HAP-1 (cell line): ENCODE measurements around the gene ATP2B3.

Source experiments
- DNase-seq, 2 experiments: peaks; one replicate each; pipeline ENCODE4 v3.0.0-alpha.2; 2016 to 2020; ENCODE audit warnings: low spot score in 2 of 2
- H3K27me3 ChIP-seq: fragments of 250-450 bp; sonication (Bioruptor Pico); 2 replicates; pipeline ENCODE4 v1.5.1; 2020; ENCODE audit warnings: low read depth, mild to moderate bottlenecking, moderate library complexity
- H3K36me3 ChIP-seq: fragments of 250-450 bp; sonication (Bioruptor Pico); replicated peaks from 2 replicates; pipeline ENCODE4 v1.5.1; 2020; ENCODE audit warnings: mild to moderate bottlenecking
- H3K4me1 ChIP-seq: fragments of 250-450 bp; sonication (Bioruptor Pico); 2 replicates; pipeline ENCODE4 v1.5.1; 2020; ENCODE audit warnings: mild to moderate bottlenecking
- H3K4me3 ChIP-seq: fragments of 250-450 bp; sonication (Bioruptor Pico); 2 replicates; pipeline ENCODE4 v1.5.1; 2020; ENCODE audit warnings: mild to moderate bottlenecking, moderate library complexity
- H3K9me3 ChIP-seq: fragments of 250-450 bp; sonication (Bioruptor Pico); 2 replicates; pipeline ENCODE4 v1.5.1; 2020; ENCODE audit warnings: mild to moderate bottlenecking, moderate library complexity
- in situ Hi-C: fragments of 300-500 bp; cut with MboI; formaldehyde crosslinking; loops from 3 replicates; pipeline ENCODE4 v1.14.3; 2020; ENCODE audit warnings: low sequenced_read_pairs, inconsistent platforms, mixed read lengths

The ATP2B3 gene

DNA sequence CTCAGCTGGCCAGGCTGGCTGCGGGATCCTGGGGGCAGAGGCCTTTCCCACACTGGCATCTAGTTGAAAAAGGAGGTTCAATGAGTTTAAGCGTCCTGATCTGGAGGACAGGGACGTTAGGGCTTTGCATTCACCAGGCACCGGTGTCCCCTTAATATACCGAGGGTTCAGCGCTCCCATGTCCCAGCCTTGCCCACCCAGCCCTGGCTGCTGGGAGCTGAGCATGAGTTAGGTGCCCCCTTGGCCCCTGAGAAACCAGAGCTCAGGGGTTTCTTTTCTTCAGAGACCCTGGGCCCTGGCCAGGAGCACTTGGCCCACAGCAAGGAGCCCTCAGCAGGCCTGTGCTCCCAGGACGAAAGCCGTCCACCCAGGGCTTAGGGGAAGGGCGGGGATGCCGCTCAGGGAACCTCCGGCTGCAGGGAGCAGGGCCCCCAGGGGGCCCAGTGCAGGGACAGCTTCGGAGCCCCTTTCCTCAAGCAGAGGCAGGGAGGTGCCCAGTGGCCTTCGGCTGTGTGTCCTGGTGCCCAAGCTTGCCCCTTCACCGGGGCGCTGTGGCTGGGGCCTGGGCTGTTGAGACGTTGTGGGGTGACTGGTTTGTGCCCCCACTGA lies 108.7 kb downstream of the ATP2B3 start:
- no peak for DNase-seq
- peaks cover 11% of the 10 kb centered on the region for H3K27me3 ChIP-seq
- H3K9me3 ChIP-seq = peaks cover 6% of the 10 kb centered on the region; the same call in 1 of the 2 replicates
- H3K4me1 ChIP-seq = no peaks in the 10 kb centered on the region
- H3K36me3 ChIP-seq = no peaks in the 10 kb centered on the region
- no peak overlapping the region for H3K4me3 ChIP-seq
- in situ Hi-C loops = no loop called here

DNA sequence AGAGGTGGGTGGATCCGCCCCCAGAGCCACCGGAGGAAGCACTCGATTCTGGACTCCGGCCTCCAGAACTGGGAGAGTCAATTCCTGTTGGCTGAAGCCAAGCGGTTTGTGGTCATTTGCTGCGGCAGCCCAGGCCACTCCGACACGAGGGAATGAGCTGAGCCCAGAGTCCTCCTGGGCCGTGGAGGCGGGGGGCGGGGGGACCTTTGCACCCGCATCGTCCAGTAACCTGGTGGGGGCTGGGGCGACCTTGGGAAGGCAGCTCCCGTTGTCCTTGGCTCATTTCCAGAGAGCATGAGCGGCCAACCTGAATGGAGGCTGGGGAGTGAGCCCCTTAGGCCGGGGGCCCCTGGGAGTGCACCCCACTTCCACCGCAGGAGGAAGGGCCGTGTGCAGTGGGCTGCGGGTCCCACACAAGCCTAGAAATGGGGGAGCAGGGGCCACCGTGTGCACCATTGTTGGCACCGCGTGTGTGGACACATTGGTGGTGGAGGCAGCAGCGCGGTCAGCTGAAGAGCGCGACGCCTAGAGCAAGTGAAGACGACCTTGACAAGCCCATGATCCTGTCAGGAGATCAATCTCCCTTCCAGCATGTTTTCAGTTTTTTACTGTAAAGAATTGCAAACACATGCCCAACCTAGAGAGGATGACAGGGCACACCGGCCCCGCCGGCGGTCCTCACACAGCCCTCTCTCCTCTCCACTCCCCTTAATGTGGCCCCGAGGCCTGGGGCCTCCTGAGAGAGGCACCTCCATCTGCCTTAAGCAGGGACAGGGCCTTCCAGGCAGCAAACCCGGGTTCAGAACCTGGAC lies 109.6 kb downstream of the ATP2B3 start:
- Histone ChIP-seq H3K27me3 (peaks cover 3% of the 10 kb centered on the region), H3K9me3 (peaks cover 4% of the 10 kb centered on the region; the same call in 1 of the 2 replicates), H3K36me3 (no peaks in the 10 kb centered on the region), H3K4me3 (no peak overlapping the region), H3K4me1 (no peaks in the 10 kb centered on the region)
- in situ Hi-C loops = no loop called here
- no peak for DNase-seq

DNA sequence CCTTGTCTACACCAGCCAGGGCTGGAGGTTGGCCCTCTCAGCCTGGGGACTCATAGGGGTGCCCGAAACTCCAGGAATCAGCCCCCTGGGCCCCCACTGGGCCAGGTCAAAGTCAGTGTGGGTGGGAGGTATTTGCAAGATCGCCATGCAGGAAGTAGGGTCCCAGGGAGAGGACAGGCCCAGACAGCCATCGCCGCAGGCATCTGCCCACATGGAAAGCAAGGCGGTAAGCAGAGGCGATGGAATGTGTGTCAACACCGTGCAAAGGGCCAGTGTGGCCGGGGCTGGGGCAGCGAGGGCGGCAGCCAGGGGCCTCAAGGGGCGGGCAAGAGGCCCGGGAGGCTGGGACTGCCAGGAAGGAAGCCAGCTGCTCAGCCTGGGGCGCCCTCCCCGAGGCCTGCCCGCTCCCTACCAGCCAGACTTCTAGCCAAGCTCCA lies 110.3 kb downstream of the ATP2B3 start:
- no peak for DNase-seq
- Histone ChIP-seq H3K4me3 (no peak overlapping the region), H3K9me3 (peaks cover 4% of the 10 kb centered on the region; the same call in 1 of the 2 replicates), H3K27me3 (no peaks in the 10 kb centered on the region), H3K4me1 (no peaks in the 10 kb centered on the region), H3K36me3 (no peaks in the 10 kb centered on the region)
- in situ Hi-C loops = no loop called here

DNA sequence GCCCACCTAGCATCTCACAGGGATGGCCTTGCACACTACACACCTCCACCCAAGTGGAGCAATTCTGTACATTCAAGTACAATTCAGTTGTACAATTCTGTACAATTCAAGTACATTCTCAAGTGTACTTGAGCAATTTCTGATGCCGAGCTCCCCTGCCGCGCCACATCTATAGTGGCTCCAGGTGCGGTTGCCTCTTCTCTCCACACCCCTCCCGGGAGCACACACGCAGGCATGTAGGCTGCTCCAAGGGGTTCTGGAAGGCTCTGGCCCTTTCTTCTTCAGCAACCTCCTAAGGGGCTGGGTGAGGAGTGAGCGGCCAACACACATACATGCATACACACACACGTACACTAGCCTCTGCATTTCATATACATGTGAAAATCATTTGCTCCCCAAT lies 110.7 kb downstream of the ATP2B3 start:
- Histone ChIP-seq H3K9me3 (peaks cover 4% of the 10 kb centered on the region; the same call in 1 of the 2 replicates), H3K36me3 (no peaks in the 10 kb centered on the region), H3K27me3 (no peaks in the 10 kb centered on the region), H3K4me3 (no peak overlapping the region), H3K4me1 (no peaks in the 10 kb centered on the region)
- in situ Hi-C loops = no loop called here
- DNase-seq = no peak

DNA sequence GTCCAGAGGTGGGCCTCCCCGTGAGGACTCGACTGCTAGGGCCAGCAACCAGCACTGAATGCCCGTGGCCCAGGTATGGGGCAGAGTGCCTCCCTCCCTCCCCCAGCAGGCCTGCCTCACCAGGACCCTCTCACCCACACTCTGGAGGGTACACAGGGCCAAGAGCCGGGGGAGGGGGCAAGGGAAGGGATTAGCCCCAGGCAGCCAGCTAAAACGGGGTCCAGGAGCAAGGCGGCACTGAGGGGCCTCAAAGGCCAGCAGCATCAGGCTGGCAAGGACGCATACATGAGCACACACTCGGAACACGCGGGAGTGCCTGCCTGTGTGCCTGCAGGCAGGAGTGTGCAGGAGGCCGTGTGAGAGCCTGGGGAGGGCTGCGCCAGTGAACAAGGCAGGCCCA lies 111.2 kb downstream of the ATP2B3 start:
- no peaks in the 10 kb centered on the region for H3K36me3 ChIP-seq
- H3K4me3 ChIP-seq = no peak overlapping the region
- H3K27me3 ChIP-seq = no peaks in the 10 kb centered on the region
- H3K4me1 ChIP-seq = no peaks in the 10 kb centered on the region
- in situ Hi-C loops = no loop called here
- H3K9me3 ChIP-seq = peaks cover 4% of the 10 kb centered on the region; the same call in 1 of the 2 replicates
- DNase-seq = no peak

DNA sequence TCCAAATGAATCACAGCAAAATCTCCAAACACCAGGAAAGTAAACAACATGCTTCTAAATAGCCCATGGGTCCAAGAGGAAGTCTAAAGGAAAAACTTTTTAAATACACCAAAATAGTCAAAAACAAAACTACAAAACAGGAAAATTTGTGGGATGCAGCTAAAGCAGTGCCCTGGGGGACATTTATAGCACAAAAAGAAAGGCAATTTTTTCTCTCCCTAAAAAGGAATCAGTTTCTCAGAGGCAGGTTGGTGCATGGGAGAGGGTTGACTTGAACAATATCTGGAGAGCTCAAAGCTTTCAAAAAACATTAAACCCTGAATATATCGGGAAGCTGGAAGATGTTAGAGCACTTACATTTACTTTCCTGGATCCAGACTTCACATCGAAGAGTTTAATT lies 113.9 kb downstream of the ATP2B3 start:
- peaks cover 4% of the 10 kb centered on the region; the same call in 1 of the 2 replicates for H3K9me3 ChIP-seq
- H3K4me1 ChIP-seq = no peaks in the 10 kb centered on the region
- in situ Hi-C loops = no loop called here
- H3K27me3 ChIP-seq = no peaks in the 10 kb centered on the region
- no peaks in the 10 kb centered on the region for H3K36me3 ChIP-seq
- no peak for DNase-seq
- H3K4me3 ChIP-seq = no peak overlapping the region

DNA sequence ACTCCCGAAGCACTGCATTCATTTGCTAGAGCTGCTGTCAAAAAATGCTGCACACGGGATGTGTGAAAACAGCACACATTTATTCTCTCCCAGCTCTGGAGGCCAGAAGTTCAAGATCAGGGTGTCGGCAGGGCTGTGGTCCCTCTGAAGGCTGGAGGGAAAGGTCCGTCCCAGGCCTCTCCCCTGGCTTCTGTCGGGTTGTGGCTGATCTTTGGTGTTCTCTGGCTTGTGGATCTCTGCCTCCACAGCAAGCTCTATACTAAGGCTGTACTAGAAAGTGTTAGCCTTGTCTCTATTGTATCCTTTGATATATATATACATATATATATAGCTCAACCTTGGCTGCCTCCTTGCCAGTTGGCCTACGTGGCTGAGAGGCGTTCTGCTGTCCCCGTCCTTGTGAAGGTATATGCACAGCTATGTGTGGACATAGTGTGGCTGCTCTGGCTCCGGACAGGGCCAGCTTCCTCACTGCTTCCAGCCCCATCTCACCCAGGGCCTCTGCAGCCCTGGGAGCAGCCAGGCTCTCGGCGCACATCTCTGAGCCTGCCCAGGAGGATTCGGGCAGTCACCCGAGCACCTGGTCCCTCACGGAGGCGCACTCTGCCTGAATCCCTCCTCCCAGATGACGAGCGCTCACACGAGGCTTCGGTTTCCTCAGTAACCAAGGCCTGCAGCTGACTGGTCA lies 114.6 kb downstream of the ATP2B3 start:
- H3K27me3 ChIP-seq = no peaks in the 10 kb centered on the region
- in situ Hi-C loops = no loop called here

More for the DNA sequence above, 114.6 kb downstream of the ATP2B3 start:
- Histone ChIP-seq H3K9me3 (peaks cover 4% of the 10 kb centered on the region; the same call in 1 of the 2 replicates), H3K36me3 (no peaks in the 10 kb centered on the region), H3K4me1 (no peaks in the 10 kb centered on the region), H3K4me3 (no peak overlapping the region)
- DNase-seq = no peak
